ENCODE measurements around the gene AGK.

DNA sequence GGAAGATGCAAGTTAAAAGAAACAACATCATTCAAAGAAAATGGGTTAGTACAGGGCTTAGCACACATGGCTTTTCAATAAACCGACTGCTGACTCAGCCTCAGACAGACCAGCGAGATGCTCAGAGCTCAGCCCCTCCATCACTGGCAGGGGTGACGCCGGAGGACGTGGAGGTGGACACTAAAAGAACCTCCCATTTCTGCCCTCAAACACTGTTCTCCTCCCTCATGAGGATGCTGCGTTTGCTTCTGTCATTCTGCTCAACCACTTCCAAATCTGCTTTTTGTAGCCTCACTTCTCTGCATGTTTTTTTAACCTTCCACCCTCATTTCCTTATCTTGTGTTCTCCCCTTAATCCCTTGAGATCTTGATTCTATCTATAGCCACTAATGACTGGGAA is 135.5 kb downstream of the AGK start:
- TF ChIP-seq POLR2A (IDR thresholded peaks at IDR 0.05; ENCODE audit: low read depth, low read length), result no peak
- TF ChIP-seq TAF1 (IDR thresholded peaks at IDR 0.05; ENCODE audit: low read depth, low read length), result no peak

All from GM12891 (cell line).